Caco-2 (cell line): ENCODE measurements around the gene OR10A6. TPM values are rescaled to one million over a fixed set of nuclear protein-coding genes. Genes with fewer than 3 reads are reported as not detected.

Source experiments
- BruUV-seq: library from RNA; stranded (reverse); fragments of 400-500 nt; replicated peaks from 2 replicates; lab custom pipeline; 2021; lab: Mats Ljungman, UMichigan
- CTCF ChIA-PET: fragments of 300-600 bp; sonication (Branson Sonifier 250); formaldehyde crosslinking; loops from one replicate; lab custom pipeline; 2022; ENCODE audit warnings: antibody characterized with exemption; lab: Charles Lee
- POLR2A ChIA-PET: fragments of 300-600 bp; sonication (Branson Sonifier 250); formaldehyde crosslinking; loops from one replicate; lab custom pipeline; 2022; ENCODE audit warnings: antibody characterized with exemption; lab: Charles Lee
- DNase-seq, 2 experiments: peaks; one replicate each; pipeline versions ENCODE4 v3.0.0 to v3.0.0-alpha.2; 2020 to 2022
- H3K27me3 ChIP-seq: replicated peaks from 2 replicates; pipeline ENCODE4 v1.6.0; 2011; ENCODE audit warnings: low read length; ENCODE audit not compliant: control insufficient read depth, insufficient read depth
- H3K36me3 ChIP-seq: 2 replicates; pipeline ENCODE4 v1.5.1; 2011; ENCODE audit warnings: low read length; ENCODE audit not compliant: control insufficient read depth, insufficient read depth
- H3K4me1 ChIP-seq: fragments of 250-450 bp; sonication (Bioruptor Pico); 2 replicates; pipeline ENCODE4 v1.5.1; 2020; ENCODE audit warnings: mild to moderate bottlenecking
- H3K4me3 ChIP-seq: 2 replicates; pipeline ENCODE4 v1.5.1; 2011; ENCODE audit warnings: low read depth, mild to moderate bottlenecking, control low read depth, low read length
- H3K9me3 ChIP-seq: fragments of 250-450 bp; sonication (Bioruptor Pico); 2 replicates; pipeline ENCODE4 v1.5.1; 2020; ENCODE audit warnings: mild to moderate bottlenecking, moderate library complexity
- H3K27ac Mint-ChIP-seq: one replicate; pipeline ENCODE4 v1.8.0; 2022; ENCODE audit warnings: mixed read lengths; ENCODE audit not compliant: unreplicated experiment
- H3K27me3 Mint-ChIP-seq: one replicate; pipeline ENCODE4 v1.8.0; 2022; ENCODE audit warnings: mixed read lengths; ENCODE audit not compliant: insufficient read depth, unreplicated experiment
- H3K36me3 Mint-ChIP-seq: one replicate; pipeline ENCODE4 v1.8.0; 2022; ENCODE audit warnings: mild to moderate bottlenecking, mixed read lengths; ENCODE audit not compliant: insufficient read depth, unreplicated experiment
- H3K4me1 Mint-ChIP-seq: one replicate; pipeline ENCODE4 v1.8.0; 2022; ENCODE audit warnings: low read depth, mixed read lengths; ENCODE audit not compliant: unreplicated experiment
- H3K4me3 Mint-ChIP-seq: one replicate; pipeline ENCODE4 v1.8.0; 2022; ENCODE audit warnings: mild to moderate bottlenecking, moderate library complexity, mixed read lengths; ENCODE audit not compliant: unreplicated experiment
- H3K9me3 Mint-ChIP-seq: one replicate; pipeline ENCODE4 v1.8.0; 2022; ENCODE audit warnings: mixed read lengths; ENCODE audit not compliant: unreplicated experiment
- intact Hi-C: fragments of 100-400 bp; cut with micrococcal nuclease; formaldehyde crosslinking; loops from one replicate; pipeline ENCODE4 v1.10.0; 2022; ENCODE audit not compliant: unreplicated experiment
- total RNA-seq: library from RNA; stranded (reverse); gene quantifications from 2 replicates; pipeline ENCODE4 v1.2.3, GENCODE V29; 2022
- TF ChIP-seq, protein P1 (sequence below), 2 experiments: fragments of 200-600 bp in 1 of 2; IDR thresholded peaks; 1 replicate in 1 of 2; 2 replicates in 1 of 2; pipeline versions ENCODE4 v1.5.1 to v1.8.0; 2011 to 2022; ENCODE audit warnings: antibody characterized with exemption in 1 of 2, control low read depth in 1 of 2, inconsistent platforms in 1 of 2, low read depth in 1 of 2, low read length in 1 of 2, mild to moderate bottlenecking in 1 of 2, moderate library complexity in 1 of 2; ENCODE audit not compliant: insufficient read depth in 1 of 2, severe bottlenecking in 1 of 2, unreplicated experiment in 1 of 2

OR10A6 gene
- total RNA-seq, 1 experiment from 2014 or later: not detected

DNA sequence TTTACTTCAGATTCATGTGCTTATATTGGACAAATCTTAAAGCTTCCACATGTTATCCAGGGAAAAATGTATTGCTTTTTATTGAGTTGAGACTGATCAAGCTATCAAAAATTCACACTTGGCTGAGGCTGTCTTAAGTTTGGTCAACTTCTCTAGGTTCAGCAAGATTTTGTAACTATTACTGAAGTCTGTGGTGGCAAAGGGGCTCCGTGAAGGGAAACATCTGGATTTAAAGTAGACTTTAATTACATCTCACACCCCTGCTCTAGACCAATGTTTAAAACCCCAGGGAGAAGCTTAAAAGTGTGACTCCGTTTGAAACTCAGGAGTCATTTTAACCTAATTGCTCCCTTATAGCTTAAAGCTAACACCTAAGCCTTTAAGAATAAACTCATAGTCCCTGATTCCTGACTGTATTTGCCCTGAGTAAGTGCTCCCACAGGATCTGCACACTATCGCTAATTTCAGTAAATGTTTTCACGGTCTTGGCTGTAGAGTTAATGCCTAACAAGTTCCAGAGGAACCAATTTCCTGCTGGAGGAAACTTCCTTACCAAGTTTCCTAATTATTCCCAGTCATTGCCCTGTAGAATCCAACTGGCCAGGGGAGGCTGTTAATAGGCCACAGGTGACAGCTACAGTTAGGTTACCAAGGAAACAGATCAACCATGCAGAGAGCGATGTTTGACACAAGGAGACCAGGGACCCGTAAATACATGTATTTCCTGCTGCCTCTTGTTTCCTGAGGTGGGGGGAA is 40.5 kb downstream of the OR10A6 start:
- no peaks in the 10 kb centered on the region for H3K9me3 ChIP-seq
- DNase-seq: no peak
- H3K36me3 ChIP-seq: no peaks in the 10 kb centered on the region
- intact Hi-C loops: no loop called here
- H3K4me1 ChIP-seq: peaks cover 9% of the 10 kb centered on the region; the same call in 1 of the 2 replicates
- Mint-ChIP-seq H3K36me3 (no peaks in the 10 kb centered on the region), H3K27me3 (peaks cover 3% of the 10 kb centered on the region), H3K9me3 (no peaks in the 10 kb centered on the region), H3K4me3 (no peak overlapping the region), H3K27ac (no peak overlapping the region), H3K4me1 (no peaks in the 10 kb centered on the region)
- BruUV-seq: no TSS peak
- ChIA-PET POLR2A (no interaction called here), CTCF (interaction anchor here (1.6 kb wide), 1 partner anchor 96 kb away, joined by 8 read pairs; the partner anchor contains the start of gene EIF3F)
- no peak overlapping the region for H3K4me3 ChIP-seq
- H3K27me3 ChIP-seq: no peaks in the 10 kb centered on the region
- TF ChIP-seq, protein P1, sequence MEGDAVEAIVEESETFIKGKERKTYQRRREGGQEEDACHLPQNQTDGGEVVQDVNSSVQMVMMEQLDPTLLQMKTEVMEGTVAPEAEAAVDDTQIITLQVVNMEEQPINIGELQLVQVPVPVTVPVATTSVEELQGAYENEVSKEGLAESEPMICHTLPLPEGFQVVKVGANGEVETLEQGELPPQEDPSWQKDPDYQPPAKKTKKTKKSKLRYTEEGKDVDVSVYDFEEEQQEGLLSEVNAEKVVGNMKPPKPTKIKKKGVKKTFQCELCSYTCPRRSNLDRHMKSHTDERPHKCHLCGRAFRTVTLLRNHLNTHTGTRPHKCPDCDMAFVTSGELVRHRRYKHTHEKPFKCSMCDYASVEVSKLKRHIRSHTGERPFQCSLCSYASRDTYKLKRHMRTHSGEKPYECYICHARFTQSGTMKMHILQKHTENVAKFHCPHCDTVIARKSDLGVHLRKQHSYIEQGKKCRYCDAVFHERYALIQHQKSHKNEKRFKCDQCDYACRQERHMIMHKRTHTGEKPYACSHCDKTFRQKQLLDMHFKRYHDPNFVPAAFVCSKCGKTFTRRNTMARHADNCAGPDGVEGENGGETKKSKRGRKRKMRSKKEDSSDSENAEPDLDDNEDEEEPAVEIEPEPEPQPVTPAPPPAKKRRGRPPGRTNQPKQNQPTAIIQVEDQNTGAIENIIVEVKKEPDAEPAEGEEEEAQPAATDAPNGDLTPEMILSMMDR (IDR thresholded peaks at IDR 0.05; ENCODE audit: insufficient read depth in 1 of 2, low read depth in 1 of 2, low read length in 1 of 2, severe bottlenecking in 1 of 2, unreplicated experiment in 1 of 2): no peak

- H3K4me1 ChIP-seq: peaks cover 9% of the 10 kb centered on the region; the same call in 1 of the 2 replicates
- TF ChIP-seq, protein P1 (IDR thresholded peaks at IDR 0.05; ENCODE audit: insufficient read depth in 1 of 2, low read depth in 1 of 2, low read length in 1 of 2, severe bottlenecking in 1 of 2, unreplicated experiment in 1 of 2): no peak
- Mint-ChIP-seq H3K4me3 (no peak overlapping the region), H3K9me3 (no peaks in the 10 kb centered on the region), H3K27ac (no peak overlapping the region), H3K4me1 (no peaks in the 10 kb centered on the region), H3K36me3 (no peaks in the 10 kb centered on the region), H3K27me3 (peaks cover 3% of the 10 kb centered on the region)
- H3K9me3 ChIP-seq: no peaks in the 10 kb centered on the region
- ChIA-PET CTCF (interaction anchor here (1.6 kb wide), 1 partner anchor 97 kb away, joined by 8 read pairs; the partner anchor contains the start of gene EIF3F), POLR2A (no interaction called here)
- no peaks in the 10 kb centered on the region for H3K27me3 ChIP-seq
- intact Hi-C loops: no loop called here
- H3K4me3 ChIP-seq: no peak overlapping the region
- DNase-seq: no peak
- BruUV-seq: no TSS peak
- no peaks in the 10 kb centered on the region for H3K36me3 ChIP-seq
Measured at GRCh38 chr11:7889985-7890384, 41.1 kb downstream of the OR10A6 start.

DNA sequence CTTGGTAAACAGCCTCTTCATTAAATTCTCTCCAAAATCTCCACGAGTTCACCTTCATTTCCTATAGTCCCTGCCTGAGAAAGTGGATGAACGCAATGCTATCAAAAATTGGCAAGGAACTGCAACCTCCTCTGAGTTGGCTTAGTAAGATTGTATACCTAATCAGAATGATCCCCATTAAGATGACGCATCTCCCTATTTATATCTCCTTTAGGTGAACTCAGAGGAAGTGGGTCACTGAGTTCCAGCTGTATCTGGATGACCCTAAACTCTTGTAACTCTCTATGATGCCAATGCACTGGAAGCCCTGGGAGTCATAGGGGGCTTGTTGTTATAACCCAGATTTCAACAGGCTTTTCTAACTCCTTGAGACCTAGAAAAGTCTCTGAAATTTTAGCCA is 48.2 kb downstream of the OR10A6 start:
- Mint-ChIP-seq H3K4me3 (no peak overlapping the region), H3K9me3 (no peaks in the 10 kb centered on the region), H3K36me3 (no peaks in the 10 kb centered on the region), H3K4me1 (no peaks in the 10 kb centered on the region), H3K27ac (no peak overlapping the region), H3K27me3 (peaks cover 3% of the 10 kb centered on the region)
- Histone ChIP-seq H3K36me3 (no peaks in the 10 kb centered on the region), H3K9me3 (no peaks in the 10 kb centered on the region), H3K27me3 (no peaks in the 10 kb centered on the region), H3K4me1 (peaks cover 4% of the 10 kb centered on the region; the same call in 1 of the 2 replicates), H3K4me3 (no peak overlapping the region)
- POLR2A ChIA-PET: no interaction called here
- no TSS peak for BruUV-seq
- intact Hi-C loops: no loop called here
- CTCF ChIA-PET: no interaction called here
- TF ChIP-seq, protein P1 (IDR thresholded peaks at IDR 0.05; ENCODE audit: insufficient read depth in 1 of 2, low read depth in 1 of 2, low read length in 1 of 2, severe bottlenecking in 1 of 2, unreplicated experiment in 1 of 2): no peak
- no peak for DNase-seq

Other genes with a start within 250 kb of the OR10A6 start
- 0.34 TPM in 1 of 2 replicates, not detected in the other for gene OVCH2, start 224.8 kb downstream of the OR10A6 start, total RNA-seq
- not detected in 2 replicates for gene OR5P2, start 134.3 kb downstream of the OR10A6 start, total RNA-seq
- not detected in 2 replicates for gene OR5P3, start 100.4 kb downstream of the OR10A6 start, total RNA-seq
- not detected in 2 replicates for gene OR10A3, start 10.4 kb upstream of the OR10A6 start, total RNA-seq
- gene NLRP10, start 34.2 kb upstream of the OR10A6 start, total RNA-seq: 0.14 and 0.20 TPM in 2 replicates
- gene EIF3F, start 56.1 kb upstream of the OR10A6 start, total RNA-seq: 289 and 315 TPM in 2 replicates
- not detected in 2 replicates for gene TUB, start 149.9 kb upstream of the OR10A6 start, total RNA-seq
- gene RIC3, start 237.8 kb upstream of the OR10A6 start, total RNA-seq: not detected in 2 replicates